Activated T-cell treated with anti-CD3 and anti-CD28 coated beads for 24 hours (primary cell): Measurements from ENCODE around the gene NLRP1.

Source experiments
- DNase-seq: peaks from one replicate; pipeline ENCODE4 v3.0.0-alpha.2; 2020; ENCODE audit warnings: low read depth

The NLRP1 gene

DNA sequence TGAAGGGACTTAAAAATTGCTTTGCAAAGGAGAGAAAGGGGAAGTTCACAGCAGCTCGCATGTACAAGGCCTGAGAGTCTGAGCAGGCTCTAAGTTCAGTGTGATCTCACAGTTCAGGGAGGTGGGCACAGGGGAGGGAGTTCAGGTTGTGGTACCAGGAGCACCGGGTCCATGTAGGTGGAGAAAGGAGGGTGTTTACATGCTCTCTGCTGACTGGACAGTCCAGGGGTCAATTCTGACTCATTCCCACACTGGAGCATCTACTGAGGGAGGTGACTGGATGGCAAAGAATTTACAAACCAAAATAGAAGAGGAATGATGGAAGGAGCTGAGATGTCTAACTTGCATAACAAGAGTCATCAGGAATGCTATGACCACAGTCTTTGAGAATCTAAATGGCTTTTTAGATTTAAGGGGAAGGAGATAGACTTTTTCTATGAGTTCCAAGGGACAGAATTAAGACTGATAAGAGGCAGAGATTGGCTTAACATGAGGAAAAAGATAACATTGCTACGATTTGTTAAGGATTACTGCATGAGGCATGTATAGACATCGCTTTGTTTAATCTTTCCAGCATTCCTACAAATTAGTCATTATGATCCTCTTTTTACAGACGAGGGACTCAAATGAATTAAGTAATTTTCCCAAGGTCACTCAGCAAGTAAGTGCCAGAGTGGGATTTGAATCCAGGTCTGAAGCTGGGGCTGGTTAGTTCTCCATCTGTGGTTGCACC lies 68.1 kb downstream of the NLRP1 start:
- DNase-seq = no peak

DNA sequence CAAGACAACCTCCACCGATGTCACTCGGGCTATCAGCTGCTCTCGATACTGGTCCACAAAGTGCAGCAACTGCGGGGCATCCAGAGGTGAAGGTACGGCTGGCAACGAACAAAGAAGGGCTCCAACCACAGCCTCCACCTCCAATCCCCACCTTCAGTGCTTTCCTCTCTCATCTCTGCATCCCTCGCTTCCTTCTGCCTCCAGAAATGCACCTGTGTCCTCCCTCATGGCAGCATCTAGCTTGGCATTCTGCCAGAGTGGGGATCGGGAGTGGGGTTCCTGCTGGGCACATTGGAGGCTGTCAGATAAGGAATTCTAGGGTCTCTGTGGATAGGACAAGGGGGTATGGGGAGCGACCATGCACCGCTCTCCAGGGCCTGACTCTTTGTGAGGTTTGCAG lies 69.3 kb downstream of the NLRP1 start:
- DNase-seq = no peak

DNA sequence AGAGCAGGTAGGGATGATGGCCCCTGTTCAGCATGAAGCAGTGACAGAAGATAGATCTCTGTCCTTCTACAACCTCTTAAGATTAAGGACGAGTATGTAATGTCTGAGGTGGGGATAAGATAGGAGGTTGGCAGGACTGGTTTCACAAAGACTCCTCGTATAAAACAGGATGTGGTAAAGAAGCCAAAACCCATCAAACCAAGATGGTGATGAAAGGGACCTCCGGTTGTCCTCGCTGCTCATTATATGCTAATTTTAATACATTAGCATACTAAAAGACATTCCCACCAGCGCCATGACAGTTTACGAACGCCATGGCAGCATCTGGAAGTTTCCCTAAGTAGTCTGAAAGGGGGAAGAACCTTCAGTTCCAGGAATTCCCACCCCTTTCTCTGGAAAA lies 70.7 kb downstream of the NLRP1 start:
- DNase-seq = no peak

DNA sequence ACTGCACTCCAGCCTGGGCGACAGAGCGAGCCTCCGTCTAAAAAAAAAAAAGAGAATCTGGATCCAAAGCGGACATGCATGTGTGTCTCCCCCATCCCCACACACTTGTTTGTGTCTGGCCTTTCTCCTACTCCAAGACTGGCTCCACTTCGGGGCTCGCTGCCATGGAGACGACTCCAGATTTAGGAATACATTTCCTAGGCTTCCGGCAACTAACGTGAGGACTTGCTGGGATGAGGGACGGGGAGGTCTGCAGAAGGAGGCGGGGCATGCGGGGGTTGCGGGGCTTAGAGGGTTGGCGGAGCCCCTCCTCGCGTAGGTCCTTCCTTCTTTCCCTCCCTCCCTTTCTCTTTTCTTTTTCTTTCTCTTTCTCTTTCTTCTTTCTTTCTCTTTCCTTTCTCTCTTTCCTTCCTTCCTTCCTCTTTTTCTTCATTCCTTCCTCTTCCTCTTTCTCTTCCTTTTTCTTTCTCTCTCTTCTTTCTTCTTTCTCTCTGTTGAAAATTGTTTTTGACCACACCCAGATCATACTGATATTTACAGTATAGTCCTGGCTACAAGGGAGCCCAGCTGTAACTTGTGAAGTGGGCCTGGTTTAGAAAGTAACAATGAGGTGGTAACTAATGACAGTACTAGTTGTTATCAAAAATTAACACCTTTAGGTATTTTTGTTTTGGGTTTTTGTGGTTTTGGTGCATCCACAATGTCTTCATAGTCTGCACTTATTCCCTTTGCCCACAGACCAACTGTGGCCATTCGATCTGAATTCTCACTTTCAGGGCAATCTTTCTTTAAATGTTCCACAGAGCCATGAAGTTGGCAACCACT lies 72.7 kb downstream of the NLRP1 start:
- no peak for DNase-seq

DNA sequence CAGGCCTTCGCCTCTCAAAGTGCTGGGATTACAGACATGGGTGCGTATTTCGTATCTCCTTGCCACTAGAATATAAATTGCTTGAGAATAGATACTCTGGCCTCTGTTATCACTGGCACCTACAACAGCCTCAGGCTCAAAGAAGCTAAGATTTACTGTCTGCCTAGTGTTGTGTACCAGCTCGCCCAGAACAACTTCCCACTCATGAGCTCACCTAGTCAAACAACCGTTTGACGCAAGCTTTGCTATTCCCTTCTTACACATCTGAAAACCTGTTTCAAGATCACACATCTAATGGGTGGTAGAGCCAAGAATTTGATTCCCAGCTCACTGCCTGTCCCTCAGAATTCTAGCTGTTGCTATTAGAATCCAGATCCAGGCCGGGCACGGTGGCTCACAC lies 73.5 kb downstream of the NLRP1 start:
- no peak for DNase-seq

DNA sequence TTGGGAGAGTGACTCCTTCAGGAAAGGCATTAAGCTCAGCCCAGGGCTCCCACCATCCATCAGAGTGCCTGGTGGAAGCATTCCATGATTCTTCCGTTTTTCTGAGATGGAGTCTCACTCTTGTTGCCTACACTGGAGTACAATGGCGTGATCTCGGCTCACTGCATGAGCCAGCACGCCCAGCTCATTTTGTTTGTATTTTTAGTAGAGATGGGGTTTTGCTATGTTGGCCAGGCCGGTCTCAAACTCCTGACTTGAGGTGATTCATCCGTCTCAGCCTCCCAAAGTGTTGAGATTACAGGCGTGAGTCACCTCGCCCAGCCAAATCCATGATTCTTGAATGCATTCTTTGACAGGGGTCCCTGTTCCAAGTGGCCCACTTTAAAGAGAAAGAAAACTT lies 74.8 kb downstream of the NLRP1 start:
- no peak for DNase-seq

DNA sequence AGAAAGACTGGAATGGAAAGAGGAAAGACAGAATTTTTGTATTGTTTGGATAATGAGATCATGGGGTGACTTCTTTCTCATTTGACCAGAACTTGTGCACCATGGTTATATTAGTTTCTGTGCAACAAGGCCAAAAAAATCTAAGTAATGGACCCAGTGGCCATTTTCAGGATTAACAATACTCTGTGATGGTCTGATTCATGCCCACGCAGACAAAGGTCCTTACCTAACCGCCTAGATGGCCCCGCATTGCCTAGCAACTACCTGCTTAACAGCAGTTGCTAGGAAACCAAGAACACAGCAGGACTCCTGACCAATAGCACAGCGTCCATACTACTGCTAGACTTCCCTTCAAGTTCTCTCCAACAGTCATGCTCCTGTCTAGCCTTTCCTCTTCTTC lies 75.5 kb downstream of the NLRP1 start:
- no peak for DNase-seq

DNA sequence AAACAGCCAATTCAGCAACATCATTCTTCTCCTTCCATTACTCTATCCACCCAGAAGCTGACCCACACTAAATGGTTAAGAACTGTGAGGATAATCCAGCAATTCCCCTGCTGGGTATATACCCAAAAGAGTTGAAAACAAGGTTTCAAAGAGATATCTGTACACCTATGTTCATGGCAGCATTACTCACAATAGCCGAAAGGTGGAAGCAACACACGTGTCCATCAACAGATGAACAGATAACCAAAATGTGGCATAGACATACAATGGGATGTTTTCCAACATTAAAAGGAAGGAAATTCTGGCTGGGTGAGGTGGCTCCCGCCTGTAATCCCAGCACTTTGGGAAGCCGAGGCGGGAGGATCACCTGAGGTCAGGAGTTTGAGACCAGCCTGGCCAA lies 78.0 kb downstream of the NLRP1 start:
- DNase-seq = no peak

DNA sequence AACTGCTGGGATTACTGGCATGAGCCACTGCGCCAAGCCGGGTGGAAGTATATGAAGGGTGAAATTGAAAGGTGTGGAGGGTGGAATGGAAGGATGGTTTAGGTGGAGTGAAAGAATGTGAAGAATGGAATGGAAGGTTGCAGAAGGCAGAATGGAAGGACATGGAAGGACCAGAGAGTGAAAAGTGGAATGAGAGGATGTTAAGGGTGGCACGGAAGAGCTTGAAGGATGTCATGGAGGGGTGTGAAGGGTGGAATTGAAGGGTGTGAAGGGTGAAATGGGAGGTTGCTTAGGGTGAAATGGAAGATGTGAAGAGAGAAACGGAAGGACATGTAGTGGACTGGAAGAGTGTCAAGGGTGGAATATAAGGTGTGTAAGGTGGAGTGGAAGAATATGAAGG lies 81.8 kb downstream of the NLRP1 start:
- no peak for DNase-seq

DNA sequence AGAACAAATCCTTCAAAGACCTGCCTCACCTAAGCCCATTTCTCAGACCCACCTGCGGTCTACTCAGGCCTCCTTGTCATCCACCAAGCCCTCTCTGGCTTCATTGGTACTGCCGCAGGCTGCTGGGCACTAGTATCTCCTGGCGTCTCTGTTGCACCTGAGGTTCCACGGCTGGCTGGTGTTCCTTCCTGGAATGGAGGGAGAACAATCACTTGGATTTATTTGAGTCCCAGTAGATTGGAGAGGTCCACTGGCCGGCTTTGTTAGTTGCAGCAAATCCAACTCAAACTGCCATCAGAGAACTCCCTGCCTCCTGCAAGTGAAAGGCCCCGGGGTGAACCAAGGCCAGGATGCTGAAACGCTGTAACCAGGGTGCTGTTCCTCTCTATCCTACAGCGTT lies 82.6 kb downstream of the NLRP1 start:
- DNase-seq = no peak

DNA sequence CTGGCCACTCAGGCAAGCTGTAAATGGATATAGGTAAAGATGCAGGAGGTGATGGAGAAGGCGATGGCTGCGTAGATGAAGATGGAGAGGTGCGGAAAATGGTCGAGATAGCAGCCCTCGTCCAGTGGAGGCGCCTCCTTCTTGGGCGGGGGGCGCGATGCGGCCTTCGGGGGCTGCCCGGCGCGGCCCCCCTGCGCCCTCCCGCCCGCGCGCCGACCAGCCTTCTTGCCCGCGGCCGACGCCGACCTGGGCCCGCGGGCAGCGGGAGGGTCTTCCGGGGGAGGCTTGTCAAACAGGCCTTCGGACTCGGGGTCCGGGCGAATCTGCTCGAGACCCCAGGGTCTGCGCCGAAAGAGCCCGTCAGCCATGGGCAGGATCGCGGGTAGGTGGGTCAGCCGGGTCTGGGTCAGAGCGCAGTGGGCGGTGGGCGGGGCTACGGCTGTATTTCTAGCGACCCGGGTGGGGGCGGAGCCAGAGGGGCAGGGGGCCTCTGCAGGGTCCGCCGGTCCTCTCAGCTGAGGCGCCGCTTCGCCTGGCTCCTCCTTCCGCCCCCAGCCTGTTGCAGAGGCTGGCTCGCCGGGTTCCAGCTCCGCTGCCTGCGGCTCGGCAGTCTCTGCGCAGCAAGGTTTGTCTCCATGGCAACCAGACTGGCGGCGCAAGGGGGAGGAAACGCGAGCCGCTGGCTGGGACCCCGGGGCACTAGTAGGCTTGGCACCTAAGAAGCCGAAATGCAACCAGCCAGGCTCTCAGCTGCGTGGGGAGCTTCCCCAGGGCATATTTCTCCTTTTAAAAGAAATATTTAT lies 83.5 kb downstream of the NLRP1 start:
- DNase-seq = peak; percentile 59

DNA sequence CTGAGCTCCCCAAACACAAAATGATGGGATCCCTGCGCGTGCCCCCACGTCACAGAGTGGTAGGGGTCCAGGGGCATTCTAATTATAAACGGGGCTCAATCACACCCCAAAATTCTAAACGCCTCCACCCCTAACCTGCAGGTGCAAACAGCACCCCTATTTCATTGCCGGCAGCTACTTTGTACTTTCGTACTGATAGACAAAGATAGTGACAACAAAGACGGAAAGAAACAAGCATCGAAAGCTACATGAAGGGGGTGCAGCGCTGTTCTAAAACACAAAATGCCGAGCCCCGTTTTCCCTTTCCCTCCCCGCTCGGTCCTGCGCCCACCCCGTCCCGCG lies 84.1 kb downstream of the NLRP1 start:
- no peak for DNase-seq

DNA sequence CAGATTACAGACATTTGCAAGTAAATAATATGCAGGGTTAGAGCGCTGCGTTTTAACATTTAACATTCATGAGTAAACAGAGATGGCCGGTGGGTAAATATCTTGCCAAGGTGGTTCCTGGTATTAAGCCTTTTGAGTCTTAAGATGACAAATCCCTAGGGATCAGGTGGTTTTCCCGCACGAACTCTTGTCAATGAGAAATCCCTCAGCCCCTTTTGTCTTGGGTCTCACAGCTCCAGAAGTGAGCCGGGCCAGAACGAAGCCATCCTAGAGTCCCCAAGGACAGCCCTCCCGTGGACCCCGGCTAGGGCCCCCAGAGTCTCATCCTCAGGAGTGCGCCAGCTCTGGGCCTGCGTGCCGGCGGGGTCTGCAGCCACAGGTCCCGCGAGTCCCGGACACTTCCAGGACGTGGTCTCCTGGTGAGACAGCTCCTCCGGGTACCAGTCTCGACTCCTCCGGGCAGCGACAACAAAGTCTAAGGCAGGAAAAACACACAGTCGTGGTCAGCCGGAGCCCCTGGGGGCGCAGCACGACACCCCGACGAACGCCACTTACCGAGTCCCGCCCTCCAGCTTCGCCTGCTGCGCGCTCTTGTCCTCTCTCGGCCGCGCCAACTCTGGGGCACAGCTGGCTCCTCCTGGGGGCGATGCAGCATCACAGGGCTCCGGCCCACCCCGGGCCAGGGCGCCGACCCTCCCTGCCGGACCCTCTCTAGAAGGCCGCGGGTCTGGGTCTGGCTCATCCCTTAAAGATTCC lies 84.7 kb downstream of the NLRP1 start:
- DNase-seq = no peak

DNA sequence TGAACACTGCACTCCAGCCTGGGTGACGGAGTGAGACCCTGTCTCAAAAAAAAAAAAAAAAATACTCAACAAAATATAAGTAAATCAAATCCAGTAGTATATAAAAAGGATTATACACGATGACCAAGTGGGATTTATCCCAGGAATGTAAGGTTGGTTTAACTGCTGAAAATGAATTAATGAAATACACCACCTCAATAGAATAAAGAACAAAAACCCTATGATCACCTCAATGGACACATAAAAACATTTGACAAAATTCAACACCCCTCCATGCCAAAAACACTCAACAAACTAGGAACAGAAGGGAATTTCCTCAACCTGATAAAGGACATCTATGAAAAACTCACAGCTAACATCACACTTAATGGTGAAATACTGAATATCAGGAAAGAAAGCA lies 91.3 kb downstream of the NLRP1 start:
- DNase-seq = no peak

DNA sequence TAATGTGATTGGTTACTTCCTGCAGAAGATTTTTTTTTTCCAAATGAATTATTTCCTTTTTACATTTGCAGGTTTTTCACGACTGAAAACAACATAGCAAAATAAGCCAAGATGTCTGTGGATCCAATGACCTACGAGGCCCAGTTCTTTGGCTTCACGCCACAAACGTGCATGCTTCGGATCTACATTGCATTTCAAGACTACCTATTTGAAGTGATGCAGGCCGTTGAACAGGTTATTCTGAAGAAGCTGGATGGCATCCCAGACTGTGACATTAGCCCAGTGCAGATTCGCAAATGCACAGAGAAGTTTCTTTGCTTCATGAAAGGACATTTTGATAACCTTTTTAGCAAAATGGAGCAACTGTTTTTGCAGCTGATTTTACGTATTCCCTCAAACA lies 95.6 kb downstream of the NLRP1 start:
- no peak for DNase-seq

DNA sequence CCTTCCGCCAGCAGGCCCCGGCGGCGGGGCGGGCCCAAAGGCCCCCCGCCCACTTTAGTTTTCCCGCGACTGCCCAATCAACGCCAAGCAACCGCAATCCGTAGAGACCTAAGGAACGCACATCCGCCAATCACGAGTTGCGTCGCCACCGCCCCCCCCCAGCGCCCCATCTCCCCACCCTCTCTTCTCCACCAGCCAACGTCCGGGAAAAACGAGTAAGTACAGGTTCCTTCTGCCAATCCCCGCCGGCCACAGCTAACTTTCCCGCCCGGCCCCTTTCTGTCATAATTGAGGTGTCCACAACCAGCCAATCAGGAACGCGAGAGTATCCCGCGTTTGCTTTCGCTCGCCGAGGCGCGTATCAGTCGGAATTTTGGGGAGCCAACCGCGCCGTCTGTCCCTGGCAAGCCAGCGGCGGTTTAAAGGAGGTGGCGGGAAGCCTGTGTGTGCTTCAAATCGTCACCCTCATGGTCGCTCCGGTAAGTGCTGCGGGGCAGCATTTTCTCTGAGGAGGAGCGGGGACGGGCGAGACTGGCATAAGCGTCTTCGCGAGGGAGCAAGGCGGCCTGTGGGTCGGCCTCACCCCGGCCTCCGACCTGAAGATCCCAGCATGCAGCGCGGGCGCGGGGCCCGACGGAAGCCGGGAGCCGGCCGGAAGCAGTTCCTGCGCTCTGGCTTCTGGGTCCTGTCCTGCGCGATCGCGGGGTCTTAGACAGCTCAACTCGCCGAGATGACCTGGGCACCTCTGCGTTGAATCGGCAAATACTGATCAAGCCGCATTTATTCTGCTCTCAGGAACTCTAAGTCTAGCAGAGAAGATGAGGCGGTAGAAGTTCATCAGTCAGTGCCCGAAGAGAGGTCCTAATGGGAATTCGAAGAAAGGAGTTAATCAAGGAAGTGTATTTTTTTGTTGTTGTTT lies 97.8 kb downstream of the NLRP1 start, which contains the start of gene MIS12:
MIS12 (plus strand) TSS at position 361 of the 919 bp plus-strand sequence. CDS start 2,297 bp downstream, outside the sequence.
- peak; percentile 96 for DNase-seq

DNA sequence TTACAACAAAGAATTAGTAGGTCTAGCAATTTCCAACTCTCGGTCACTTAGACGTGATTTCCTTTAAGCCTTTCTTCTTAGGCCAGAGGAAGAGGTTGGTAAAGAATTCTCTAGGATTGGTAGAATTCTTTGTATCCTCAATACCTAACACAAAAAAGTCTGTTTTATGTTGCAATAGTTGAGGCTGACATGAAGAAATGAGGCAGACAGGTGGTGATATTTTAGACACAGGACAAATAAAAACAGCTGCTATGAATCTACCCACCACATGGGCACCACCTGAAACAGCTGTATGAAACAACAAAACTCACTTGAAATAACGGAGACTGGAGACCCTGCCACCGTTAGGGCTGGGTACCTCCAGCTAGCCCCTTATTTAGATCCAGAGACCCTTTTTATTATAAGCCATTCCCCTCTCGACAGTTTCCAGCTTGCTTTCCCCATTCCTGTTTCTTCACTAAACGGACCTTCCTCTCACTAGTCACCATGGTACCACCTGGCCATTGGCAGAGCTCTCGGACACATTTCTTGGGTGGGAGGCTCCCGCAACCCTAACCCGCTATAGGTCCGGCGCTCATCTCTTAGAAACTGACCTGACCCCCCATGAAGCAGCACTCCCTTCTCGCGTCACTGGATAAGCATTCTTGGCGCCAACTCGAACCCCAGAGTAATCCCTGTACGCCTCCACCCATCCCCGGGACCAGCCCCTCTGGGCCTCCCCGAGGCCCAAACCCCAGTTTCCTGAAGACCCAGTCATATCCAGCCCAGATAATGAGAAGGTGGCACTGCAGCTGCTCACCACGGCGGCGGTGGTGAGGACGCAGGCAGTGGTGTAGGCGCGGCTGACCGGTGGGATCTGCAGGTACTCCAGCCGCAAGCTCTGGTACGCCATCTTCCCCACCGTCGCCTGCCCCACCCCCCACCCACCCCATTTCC lies 98.8 kb downstream of the NLRP1 start, which contains the start of gene DERL2:
DERL2 (minus strand) TSS at position 909 of the 936 bp plus-strand sequence; CDS start at position 892, 17 bp downstream.
- DNase-seq = no peak

DNA sequence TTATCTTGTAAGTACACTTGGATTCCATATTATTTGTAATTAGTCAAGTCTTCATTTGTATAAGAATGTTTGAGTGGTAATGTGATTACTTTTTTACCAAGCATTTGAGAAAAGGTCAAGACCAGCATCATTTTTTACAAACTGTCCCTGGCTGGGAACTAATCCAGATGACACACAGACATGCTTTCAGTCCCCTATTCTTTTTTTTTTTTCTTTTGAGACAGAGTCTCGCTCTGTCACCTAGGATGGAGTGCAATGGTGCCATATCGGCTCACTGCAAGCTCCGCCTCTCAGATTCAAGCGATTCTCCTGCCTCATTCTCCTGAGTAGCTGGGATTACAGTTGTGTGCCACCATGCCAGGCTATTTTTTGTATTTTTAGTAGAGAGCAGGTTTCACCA lies 102.9 kb downstream of the NLRP1 start:
- DNase-seq = no peak

DNA sequence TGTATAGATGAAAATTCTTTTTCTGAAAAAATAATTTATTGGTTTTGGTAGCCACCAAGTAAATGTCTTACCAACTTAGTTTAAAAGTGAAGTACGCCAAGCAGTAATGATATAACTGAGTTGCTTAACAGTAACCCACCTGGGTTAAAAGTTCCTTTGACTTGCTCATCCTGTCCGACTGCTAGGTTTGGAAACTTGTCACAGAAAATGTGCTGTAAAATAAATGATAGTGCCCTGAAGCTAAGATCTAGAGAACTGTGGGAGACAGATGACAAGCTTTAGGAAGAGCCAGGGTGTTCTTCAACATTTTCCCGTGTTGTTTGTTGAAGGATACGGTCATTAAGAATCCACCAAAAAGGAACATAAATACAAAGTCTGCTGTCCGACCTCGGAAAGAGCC lies 103.3 kb downstream of the NLRP1 start:
- DNase-seq = no peak

DNA sequence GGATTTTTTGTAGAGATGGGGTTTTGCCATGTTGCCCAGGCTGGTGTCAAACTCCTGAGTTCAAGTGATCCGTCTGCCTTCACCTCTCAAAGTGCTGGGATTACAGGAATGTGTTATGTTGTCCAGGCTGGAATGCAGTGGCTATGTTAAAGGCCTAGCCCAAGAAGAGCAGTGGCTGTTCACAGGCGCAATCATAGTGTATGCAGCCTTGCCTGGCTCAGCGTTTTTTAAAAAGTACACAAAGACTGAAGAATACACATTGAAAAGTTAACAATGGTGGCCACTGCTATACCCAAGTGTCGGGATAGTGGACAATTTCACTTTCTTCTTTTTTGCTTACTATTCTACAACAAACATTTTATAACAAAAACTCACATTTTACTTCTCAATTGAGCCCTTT lies 105.3 kb downstream of the NLRP1 start:
- no peak for DNase-seq
